SK-N-SH treated with all-trans-retinoic acid at 6 μM for 48 hours (cell line): ENCODE results near the gene FARS2.

Experiments used
- ATAC-seq: fragments of 200-7000 bp; cut with Tn5 transposase; 3 replicates; pipeline ENCODE4 v1.9.1; 2020; ENCODE audit warnings: mild to moderate bottlenecking, moderate library complexity
- ARNTL ChIP-seq: fragments of 450-650 bp; formaldehyde crosslinking; IDR thresholded peaks from 2 replicates; pipeline ENCODE4 v1.5.0; 2020; ENCODE audit warnings: low read depth, mild to moderate bottlenecking, moderate library complexity, borderline replicate concordance
- BACH2 ChIP-seq: fragments of 250-450 bp; sonication (Bioruptor Pico); IDR thresholded peaks from 2 replicates; pipeline ENCODE4 v1.9.0; 2021; ENCODE audit warnings: mild to moderate bottlenecking, borderline replicate concordance
- CSDC2 ChIP-seq: fragments of 250-450 bp; sonication (Bioruptor Pico); IDR thresholded peaks from 2 replicates; pipeline ENCODE4 v1.5.0; 2020; ENCODE audit warnings: mild to moderate bottlenecking, moderate library complexity
- ESRRG ChIP-seq: fragments of 250-450 bp; sonication (Bioruptor Pico); IDR thresholded peaks from 2 replicates; pipeline ENCODE4 v1.6.1; 2021; ENCODE audit warnings: mild to moderate bottlenecking
- GLIS3 ChIP-seq: fragments of 250-450 bp; sonication (Bioruptor Pico); IDR thresholded peaks from 2 replicates; pipeline ENCODE4 v1.5.0; 2020; ENCODE audit warnings: mild to moderate bottlenecking, moderate library complexity
- ISL1 ChIP-seq: fragments of 250-450 bp; sonication (Bioruptor Pico); IDR thresholded peaks from 2 replicates; pipeline ENCODE4 v2.1.2; 2022; ENCODE audit warnings: mild to moderate bottlenecking, moderate library complexity
- OSR1 ChIP-seq: fragments of 250-450 bp; sonication (Bioruptor Pico); IDR thresholded peaks from 2 replicates; pipeline ENCODE4 v1.8.0; 2022; ENCODE audit warnings: moderate library complexity, mild to moderate bottlenecking, inconsistent platforms
- PPARA ChIP-seq: fragments of 250-450 bp; sonication (Bioruptor Pico); IDR thresholded peaks from 2 replicates; pipeline ENCODE4 v1.5.0; 2020; ENCODE audit warnings: mild to moderate bottlenecking, borderline replicate concordance
- RARB ChIP-seq: fragments of 250-450 bp; sonication (Bioruptor Pico); IDR thresholded peaks from 2 replicates; pipeline ENCODE4 v1.8.0; 2021; ENCODE audit warnings: mild to moderate bottlenecking, moderate library complexity
- SNAI2 ChIP-seq: fragments of 250-450 bp; sonication (Bioruptor Pico); IDR thresholded peaks from 2 replicates; pipeline ENCODE4 v1.5.0; 2020; ENCODE audit warnings: mild to moderate bottlenecking, moderate library complexity
- TCF4 ChIP-seq: fragments of 250-450 bp; sonication (Bioruptor Pico); IDR thresholded peaks from 2 replicates; pipeline ENCODE4 v1.8.0; 2021; ENCODE audit warnings: mild to moderate bottlenecking, moderate library complexity, borderline replicate concordance
- TOX ChIP-seq: fragments of 250-450 bp; sonication (Bioruptor Pico); IDR thresholded peaks from 2 replicates; pipeline ENCODE4 v1.8.0; 2021; ENCODE audit warnings: mild to moderate bottlenecking, moderate library complexity, borderline replicate concordance
- ZC3H10 ChIP-seq: fragments of 250-450 bp; sonication (Bioruptor Pico); IDR thresholded peaks from 2 replicates; pipeline ENCODE4 v1.5.1; 2021; ENCODE audit warnings: mild to moderate bottlenecking, moderate library complexity
- ZFP3 ChIP-seq: fragments of 250-450 bp; sonication (Bioruptor Pico); IDR thresholded peaks from 2 replicates; pipeline ENCODE4 v1.5.0; 2020; ENCODE audit warnings: mild to moderate bottlenecking, moderate library complexity
- ZFP30 ChIP-seq: fragments of 450-650 bp; formaldehyde crosslinking; IDR thresholded peaks from 2 replicates; pipeline ENCODE4 v1.5.0; 2022; ENCODE audit warnings: mild to moderate bottlenecking, moderate library complexity
- ZNF565 ChIP-seq: fragments of 450-650 bp; formaldehyde crosslinking; conservative IDR thresholded peaks from 2 replicates; pipeline ENCODE4 v1.5.0; 2020; ENCODE audit warnings: low read depth, mild to moderate bottlenecking, moderate library complexity
- ZNF70 ChIP-seq: fragments of 450-650 bp; formaldehyde crosslinking; IDR thresholded peaks from 2 replicates; pipeline ENCODE4 v1.5.0; 2020; ENCODE audit warnings: mild to moderate bottlenecking, moderate library complexity
- ZNF8 ChIP-seq: fragments of 450-650 bp; formaldehyde crosslinking; IDR thresholded peaks from 2 replicates; pipeline ENCODE4 v1.5.0; 2020; ENCODE audit warnings: mild to moderate bottlenecking, moderate library complexity
- TF ChIP-seq, protein P1 (sequence below): fragments of 250-450 bp; sonication (Bioruptor Pico); IDR thresholded peaks from 2 replicates; pipeline ENCODE4 v1.8.0; 2021; ENCODE audit warnings: low read depth, mild to moderate bottlenecking, moderate library complexity, borderline replicate concordance
- TF ChIP-seq, protein P2 (sequence below): fragments of 250-450 bp; sonication (Bioruptor Pico); IDR thresholded peaks from 2 replicates; pipeline ENCODE4 v1.8.0; 2020; ENCODE audit warnings: mild to moderate bottlenecking, moderate library complexity, borderline replicate concordance
- TF ChIP-seq, protein P3 (sequence below): fragments of 250-450 bp; sonication (Bioruptor Pico); IDR thresholded peaks from 2 replicates; pipeline ENCODE4 v1.5.0; 2020; ENCODE audit warnings: mild to moderate bottlenecking, moderate library complexity
- TF ChIP-seq, protein P4 (sequence below): fragments of 250-450 bp; sonication (Bioruptor Pico); IDR thresholded peaks from 2 replicates; pipeline ENCODE4 v1.5.1; 2021; ENCODE audit warnings: mild to moderate bottlenecking, moderate library complexity
- TF ChIP-seq, protein P5 (sequence below): fragments of 250-450 bp; sonication (Bioruptor Pico); IDR thresholded peaks from 2 replicates; pipeline ENCODE4 v1.5.1; 2020; ENCODE audit warnings: low read depth, mild to moderate bottlenecking, moderate library complexity

The FARS2 gene

DNA sequence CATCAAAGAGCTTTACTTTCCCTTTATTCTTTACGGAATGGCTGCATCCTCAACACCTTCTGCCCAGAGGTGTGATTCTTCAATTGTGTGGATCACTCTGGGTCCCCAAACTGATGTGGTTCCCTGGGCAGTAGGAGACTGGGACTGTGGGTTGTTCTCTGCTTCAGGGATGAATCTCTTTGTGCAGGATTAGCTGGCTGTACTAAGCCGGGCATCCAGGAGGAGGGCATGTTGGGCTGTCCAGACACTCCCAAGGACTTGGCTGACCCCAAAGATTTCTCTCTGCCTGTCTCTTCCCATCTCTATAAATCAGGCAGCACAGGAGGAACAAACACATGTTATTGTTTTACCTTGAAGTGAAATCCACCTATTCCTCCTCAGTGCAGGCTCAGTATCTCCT is 15.3 kb downstream of the FARS2 start:
- no peak for ATAC-seq
- TF ChIP-seq ZNF565 (CRISPR knock-in tag) (no peak), OSR1 (CRISPR knock-in tag) (no peak), ZNF70 (CRISPR knock-in tag) (no peak), PPARA (CRISPR knock-in tag) (no peak), ZC3H10 (no peak), CSDC2 (CRISPR knock-in tag) (no peak), TCF4 (CRISPR knock-in tag) (no peak), ARNTL (CRISPR knock-in tag) (no peak), ZFP3 (CRISPR knock-in tag) (no peak), ESRRG (CRISPR knock-in tag) (no peak), RARB (no peak), BACH2 (CRISPR knock-in tag) (no peak), ISL1 (no peak), ZFP30 (CRISPR knock-in tag) (no peak), GLIS3 (CRISPR knock-in tag) (no peak)
- TF ChIP-seq, protein P1, sequence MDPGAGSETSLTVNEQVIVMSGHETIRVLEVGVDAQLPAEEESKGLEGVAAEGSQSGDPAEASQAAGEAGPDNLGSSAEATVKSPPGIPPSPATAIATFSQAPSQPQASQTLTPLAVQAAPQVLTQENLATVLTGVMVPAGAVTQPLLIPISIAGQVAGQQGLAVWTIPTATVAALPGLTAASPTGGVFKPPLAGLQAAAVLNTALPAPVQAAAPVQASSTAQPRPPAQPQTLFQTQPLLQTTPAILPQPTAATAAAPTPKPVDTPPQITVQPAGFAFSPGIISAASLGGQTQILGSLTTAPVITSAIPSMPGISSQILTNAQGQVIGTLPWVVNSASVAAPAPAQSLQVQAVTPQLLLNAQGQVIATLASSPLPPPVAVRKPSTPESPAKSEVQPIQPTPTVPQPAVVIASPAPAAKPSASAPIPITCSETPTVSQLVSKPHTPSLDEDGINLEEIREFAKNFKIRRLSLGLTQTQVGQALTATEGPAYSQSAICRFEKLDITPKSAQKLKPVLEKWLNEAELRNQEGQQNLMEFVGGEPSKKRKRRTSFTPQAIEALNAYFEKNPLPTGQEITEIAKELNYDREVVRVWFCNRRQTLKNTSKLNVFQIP (CRISPR knock-in tag) = no peak
- TF ChIP-seq, protein P2, sequence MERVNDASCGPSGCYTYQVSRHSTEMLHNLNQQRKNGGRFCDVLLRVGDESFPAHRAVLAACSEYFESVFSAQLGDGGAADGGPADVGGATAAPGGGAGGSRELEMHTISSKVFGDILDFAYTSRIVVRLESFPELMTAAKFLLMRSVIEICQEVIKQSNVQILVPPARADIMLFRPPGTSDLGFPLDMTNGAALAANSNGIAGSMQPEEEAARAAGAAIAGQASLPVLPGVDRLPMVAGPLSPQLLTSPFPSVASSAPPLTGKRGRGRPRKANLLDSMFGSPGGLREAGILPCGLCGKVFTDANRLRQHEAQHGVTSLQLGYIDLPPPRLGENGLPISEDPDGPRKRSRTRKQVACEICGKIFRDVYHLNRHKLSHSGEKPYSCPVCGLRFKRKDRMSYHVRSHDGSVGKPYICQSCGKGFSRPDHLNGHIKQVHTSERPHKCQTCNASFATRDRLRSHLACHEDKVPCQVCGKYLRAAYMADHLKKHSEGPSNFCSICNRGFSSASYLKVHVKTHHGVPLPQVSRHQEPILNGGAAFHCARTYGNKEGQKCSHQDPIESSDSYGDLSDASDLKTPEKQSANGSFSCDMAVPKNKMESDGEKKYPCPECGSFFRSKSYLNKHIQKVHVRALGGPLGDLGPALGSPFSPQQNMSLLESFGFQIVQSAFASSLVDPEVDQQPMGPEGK (CRISPR knock-in tag) = no peak
- TF ChIP-seq, protein P3, sequence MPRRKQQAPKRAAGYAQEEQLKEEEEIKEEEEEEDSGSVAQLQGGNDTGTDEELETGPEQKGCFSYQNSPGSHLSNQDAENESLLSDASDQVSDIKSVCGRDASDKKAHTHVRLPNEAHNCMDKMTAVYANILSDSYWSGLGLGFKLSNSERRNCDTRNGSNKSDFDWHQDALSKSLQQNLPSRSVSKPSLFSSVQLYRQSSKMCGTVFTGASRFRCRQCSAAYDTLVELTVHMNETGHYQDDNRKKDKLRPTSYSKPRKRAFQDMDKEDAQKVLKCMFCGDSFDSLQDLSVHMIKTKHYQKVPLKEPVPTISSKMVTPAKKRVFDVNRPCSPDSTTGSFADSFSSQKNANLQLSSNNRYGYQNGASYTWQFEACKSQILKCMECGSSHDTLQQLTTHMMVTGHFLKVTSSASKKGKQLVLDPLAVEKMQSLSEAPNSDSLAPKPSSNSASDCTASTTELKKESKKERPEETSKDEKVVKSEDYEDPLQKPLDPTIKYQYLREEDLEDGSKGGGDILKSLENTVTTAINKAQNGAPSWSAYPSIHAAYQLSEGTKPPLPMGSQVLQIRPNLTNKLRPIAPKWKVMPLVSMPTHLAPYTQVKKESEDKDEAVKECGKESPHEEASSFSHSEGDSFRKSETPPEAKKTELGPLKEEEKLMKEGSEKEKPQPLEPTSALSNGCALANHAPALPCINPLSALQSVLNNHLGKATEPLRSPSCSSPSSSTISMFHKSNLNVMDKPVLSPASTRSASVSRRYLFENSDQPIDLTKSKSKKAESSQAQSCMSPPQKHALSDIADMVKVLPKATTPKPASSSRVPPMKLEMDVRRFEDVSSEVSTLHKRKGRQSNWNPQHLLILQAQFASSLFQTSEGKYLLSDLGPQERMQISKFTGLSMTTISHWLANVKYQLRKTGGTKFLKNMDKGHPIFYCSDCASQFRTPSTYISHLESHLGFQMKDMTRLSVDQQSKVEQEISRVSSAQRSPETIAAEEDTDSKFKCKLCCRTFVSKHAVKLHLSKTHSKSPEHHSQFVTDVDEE (CRISPR knock-in tag) = no peak
- TF ChIP-seq, protein P4, sequence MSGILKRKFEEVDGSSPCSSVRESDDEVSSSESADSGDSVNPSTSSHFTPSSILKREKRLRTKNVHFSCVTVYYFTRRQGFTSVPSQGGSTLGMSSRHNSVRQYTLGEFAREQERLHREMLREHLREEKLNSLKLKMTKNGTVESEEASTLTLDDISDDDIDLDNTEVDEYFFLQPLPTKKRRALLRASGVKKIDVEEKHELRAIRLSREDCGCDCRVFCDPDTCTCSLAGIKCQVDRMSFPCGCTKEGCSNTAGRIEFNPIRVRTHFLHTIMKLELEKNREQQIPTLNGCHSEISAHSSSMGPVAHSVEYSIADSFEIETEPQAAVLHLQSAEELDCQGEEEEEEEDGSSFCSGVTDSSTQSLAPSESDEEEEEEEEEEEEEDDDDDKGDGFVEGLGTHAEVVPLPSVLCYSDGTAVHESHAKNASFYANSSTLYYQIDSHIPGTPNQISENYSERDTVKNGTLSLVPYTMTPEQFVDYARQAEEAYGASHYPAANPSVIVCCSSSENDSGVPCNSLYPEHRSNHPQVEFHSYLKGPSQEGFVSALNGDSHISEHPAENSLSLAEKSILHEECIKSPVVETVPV (CRISPR knock-in tag) = no peak
- TF ChIP-seq, protein P5, sequence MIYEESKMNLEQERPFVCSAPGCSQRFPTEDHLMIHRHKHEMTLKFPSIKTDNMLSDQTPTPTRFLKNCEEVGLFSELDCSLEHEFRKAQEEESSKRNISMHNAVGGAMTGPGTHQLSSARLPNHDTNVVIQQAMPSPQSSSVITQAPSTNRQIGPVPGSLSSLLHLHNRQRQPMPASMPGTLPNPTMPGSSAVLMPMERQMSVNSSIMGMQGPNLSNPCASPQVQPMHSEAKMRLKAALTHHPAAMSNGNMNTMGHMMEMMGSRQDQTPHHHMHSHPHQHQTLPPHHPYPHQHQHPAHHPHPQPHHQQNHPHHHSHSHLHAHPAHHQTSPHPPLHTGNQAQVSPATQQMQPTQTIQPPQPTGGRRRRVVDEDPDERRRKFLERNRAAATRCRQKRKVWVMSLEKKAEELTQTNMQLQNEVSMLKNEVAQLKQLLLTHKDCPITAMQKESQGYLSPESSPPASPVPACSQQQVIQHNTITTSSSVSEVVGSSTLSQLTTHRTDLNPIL (CRISPR knock-in tag) = no peak

DNA sequence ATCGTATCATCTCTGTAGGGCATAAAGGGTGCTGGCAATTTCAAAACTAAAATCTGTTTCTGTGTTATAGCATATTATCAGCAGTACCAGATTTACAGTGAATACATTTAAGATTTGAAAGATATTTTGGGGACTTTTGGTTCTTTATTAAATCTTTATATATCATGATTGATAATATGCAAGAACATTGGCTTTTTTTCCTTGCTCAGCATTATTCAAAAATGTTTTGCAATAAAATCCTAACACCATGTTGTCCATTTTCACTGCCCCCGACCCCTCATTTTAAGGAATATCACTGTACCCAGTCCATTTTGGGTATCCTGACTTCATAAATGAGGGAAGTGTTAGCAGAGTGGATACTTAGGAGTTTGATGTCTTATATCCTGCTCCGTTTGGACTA is 16.3 kb downstream of the FARS2 start:
- TF ChIP-seq BACH2 (CRISPR knock-in tag) = no peak
- TF ChIP-seq SNAI2 (CRISPR knock-in tag) = no peak
- no peak for TF ChIP-seq GLIS3 (CRISPR knock-in tag)
- TF ChIP-seq TCF4 (CRISPR knock-in tag) = no peak
- TF ChIP-seq ZFP3 (CRISPR knock-in tag) = no peak
- ATAC-seq = no peak

DNA sequence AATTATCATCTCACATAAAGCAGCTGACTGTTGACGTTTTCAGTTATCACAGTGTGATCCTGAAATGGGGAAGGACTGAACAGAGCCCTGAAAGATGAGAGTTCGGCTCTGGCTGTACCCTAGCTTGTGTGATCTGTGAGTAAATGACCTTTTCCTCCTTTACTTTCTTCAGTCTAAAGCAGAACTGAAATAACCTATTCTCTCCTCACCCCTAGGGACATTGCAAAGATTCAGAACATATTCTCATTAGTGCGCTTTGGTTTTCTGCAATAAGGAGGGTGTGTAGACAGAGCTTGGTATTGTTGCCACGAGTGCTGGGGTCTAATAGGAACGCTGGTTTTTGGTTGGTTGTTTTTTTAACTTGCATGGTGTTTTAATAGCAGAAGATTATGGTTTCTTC is 16.7 kb downstream of the FARS2 start:
- ATAC-seq = no peak
- TF ChIP-seq ZNF565 (CRISPR knock-in tag) (no peak), ZNF70 (CRISPR knock-in tag) (no peak), TOX (CRISPR knock-in tag) (no peak), ZC3H10 (no peak), ARNTL (CRISPR knock-in tag) (no peak), TCF4 (CRISPR knock-in tag) (no peak), ZFP3 (CRISPR knock-in tag) (no peak), ISL1 (no peak), BACH2 (CRISPR knock-in tag) (no peak), ESRRG (CRISPR knock-in tag) (no peak), OSR1 (CRISPR knock-in tag) (no peak), ZNF8 (CRISPR knock-in tag) (no peak), GLIS3 (CRISPR knock-in tag) (no peak)
- TF ChIP-seq, protein P1 (CRISPR knock-in tag) = no peak
- TF ChIP-seq, protein P2 (CRISPR knock-in tag) = no peak
- TF ChIP-seq, protein P5 (CRISPR knock-in tag) = no peak
